Neural cell (in vitro differentiated cells): Measurements from ENCODE around the gene TMOD3. TPM values are rescaled to one million over a fixed set of nuclear protein-coding genes. Genes with fewer than 3 reads are reported as not detected.
A peak's percentile ranks its signal among the peaks of the same experiment; 100 is the strongest.

ENCODE experiments used
- H2AFZ ChIP-seq: fragments of 200-600, 300-800 bp; sonication (generic), shearing (Covaris generic); 2 replicates; pipeline ENCODE4 v1.6.0; 2014; ENCODE audit warnings: low read depth, mild to moderate bottlenecking, antibody characterized with exemption, low read length, moderate library complexity
- H3F3A ChIP-seq: fragments of 200-600 bp; shearing (Covaris generic); 2 replicates; pipeline ENCODE4 v1.6.1; 2016; ENCODE audit warnings: mild to moderate bottlenecking, moderate library complexity, mixed read lengths, antibody characterized with exemption, low read length; ENCODE audit not compliant: insufficient read depth, poor library complexity, severe bottlenecking
- H3K27ac ChIP-seq: fragments of 200-600, 300-800 bp; sonication (generic), shearing (Covaris generic); 2 replicates; pipeline ENCODE4 v1.5.1; 2014; ENCODE audit warnings: mild to moderate bottlenecking, low read length, moderate library complexity
- H3K27me3 ChIP-seq: fragments of 300-800, 200-600 bp; sonication (generic), shearing (Covaris generic); 2 replicates; pipeline ENCODE4 v1.6.0; 2014; ENCODE audit warnings: mild to moderate bottlenecking, low read depth, low read length, moderate library complexity; ENCODE audit not compliant: insufficient read depth
- H3K36me3 ChIP-seq: fragments of 300-800, 200-600 bp; sonication (generic), shearing (Covaris generic); 2 replicates; pipeline ENCODE4 v1.5.1; 2014; ENCODE audit warnings: mild to moderate bottlenecking, antibody characterized with exemption, low read length, moderate library complexity; ENCODE audit not compliant: insufficient read depth
- H3K4me2 ChIP-seq: fragments of 300-800, 200-600 bp; sonication (generic), shearing (Covaris generic); 2 replicates; pipeline ENCODE4 v1.6.0; 2014; ENCODE audit warnings: mild to moderate bottlenecking, low read length
- H3K4me3 ChIP-seq: fragments of 300-800, 200-600 bp; sonication (generic), shearing (Covaris generic); 2 replicates; pipeline ENCODE4 v1.5.1; 2014; ENCODE audit warnings: mild to moderate bottlenecking, low read length, moderate library complexity
- H3K79me2 ChIP-seq: fragments of 200-600 bp; shearing (Covaris generic); replicated peaks from 2 replicates; pipeline ENCODE4 v1.6.0; 2014; ENCODE audit warnings: mild to moderate bottlenecking, low read length, moderate library complexity; ENCODE audit not compliant: insufficient read depth
- H3K9ac ChIP-seq: fragments of 300-800, 200-600 bp; sonication (generic), shearing (Covaris generic); 2 replicates; pipeline ENCODE4 v1.6.1; 2016; ENCODE audit warnings: mild to moderate bottlenecking, low read length, mixed read lengths
- H3K9me2 ChIP-seq: fragments of 200-600 bp; shearing (Covaris generic); 2 replicates; pipeline ENCODE4 v1.6.1; 2016; ENCODE audit warnings: mild to moderate bottlenecking, low read length, mixed read lengths; ENCODE audit not compliant: insufficient read depth
- H3K9me3 ChIP-seq: fragments of 200-600, 300-800 bp; sonication (generic), shearing (Covaris generic); 2 replicates; pipeline ENCODE4 v1.6.1; 2016; ENCODE audit warnings: mild to moderate bottlenecking, mixed run types, low read length, moderate library complexity, mixed read lengths
- H4K20me1 ChIP-seq: fragments of 200-600 bp; shearing (Covaris generic); 2 replicates; pipeline ENCODE4 v1.6.1; 2016; ENCODE audit warnings: mild to moderate bottlenecking, mixed run types; ENCODE audit not compliant: insufficient read depth
- EP300 ChIP-seq: fragments of 450-650 bp; conservative IDR thresholded peaks from 2 replicates; pipeline ENCODE4 v1.6.1; 2014; ENCODE audit warnings: antibody characterized with exemption, mild to moderate bottlenecking, moderate library complexity; ENCODE audit not compliant: poor library complexity, severe bottlenecking
- EZH2 ChIP-seq: fragments of 200-600, 300-800 bp; shearing (Covaris generic), sonication (generic); IDR thresholded peaks from 2 replicates; pipeline ENCODE4 v1.6.1; 2014; ENCODE audit warnings: antibody characterized with exemption, low read length, borderline replicate concordance, mild to moderate bottlenecking; ENCODE audit not compliant: insufficient read depth, poor library complexity, severe bottlenecking
- MXI1 ChIP-seq: fragments of 450-650 bp; conservative IDR thresholded peaks from 2 replicates; pipeline ENCODE4 v1.6.1; 2014; ENCODE audit warnings: antibody characterized with exemption, mild to moderate bottlenecking; ENCODE audit not compliant: poor library complexity, severe bottlenecking
- POLR2AphosphoS5 ChIP-seq: IDR thresholded peaks from 2 replicates; pipeline ENCODE4 v1.6.1; 2012
- RAD21 ChIP-seq: fragments of 450-650 bp; conservative IDR thresholded peaks from 2 replicates; pipeline ENCODE4 v1.6.1; 2014; ENCODE audit warnings: antibody characterized with exemption, mild to moderate bottlenecking, moderate library complexity
- SMC3 ChIP-seq: fragments of 450-650 bp; conservative IDR thresholded peaks from 2 replicates; pipeline ENCODE4 v1.6.1; 2014; ENCODE audit warnings: antibody characterized with exemption, mild to moderate bottlenecking, moderate library complexity; ENCODE audit not compliant: poor library complexity
- TAF1 ChIP-seq: IDR thresholded peaks from 2 replicates; pipeline ENCODE4 v1.6.1; 2012; ENCODE audit warnings: low read depth
- polyA plus RNA-seq: library from polyadenylated mRNA; depleted of rRNA; stranded (reverse); fragments of >200 nt; gene quantifications from 2 replicates; pipeline ENCODE4 v1.2.3, GENCODE V29; 2014
- TF ChIP-seq, protein P1 (sequence below): fragments of 450-650 bp; IDR thresholded peaks from 2 replicates; pipeline ENCODE4 v1.5.1; 2014; ENCODE audit warnings: antibody characterized with exemption, mild to moderate bottlenecking, moderate library complexity; ENCODE audit not compliant: poor library complexity, severe bottlenecking
- TF ChIP-seq, protein P2 (sequence below): IDR thresholded peaks from 2 replicates; pipeline ENCODE4 v1.6.1; 2012; ENCODE audit warnings: borderline replicate concordance

Gene TMOD3
- polyA plus RNA-seq, 1 donor from 2014 or later: 12.6 TPM

DNA sequence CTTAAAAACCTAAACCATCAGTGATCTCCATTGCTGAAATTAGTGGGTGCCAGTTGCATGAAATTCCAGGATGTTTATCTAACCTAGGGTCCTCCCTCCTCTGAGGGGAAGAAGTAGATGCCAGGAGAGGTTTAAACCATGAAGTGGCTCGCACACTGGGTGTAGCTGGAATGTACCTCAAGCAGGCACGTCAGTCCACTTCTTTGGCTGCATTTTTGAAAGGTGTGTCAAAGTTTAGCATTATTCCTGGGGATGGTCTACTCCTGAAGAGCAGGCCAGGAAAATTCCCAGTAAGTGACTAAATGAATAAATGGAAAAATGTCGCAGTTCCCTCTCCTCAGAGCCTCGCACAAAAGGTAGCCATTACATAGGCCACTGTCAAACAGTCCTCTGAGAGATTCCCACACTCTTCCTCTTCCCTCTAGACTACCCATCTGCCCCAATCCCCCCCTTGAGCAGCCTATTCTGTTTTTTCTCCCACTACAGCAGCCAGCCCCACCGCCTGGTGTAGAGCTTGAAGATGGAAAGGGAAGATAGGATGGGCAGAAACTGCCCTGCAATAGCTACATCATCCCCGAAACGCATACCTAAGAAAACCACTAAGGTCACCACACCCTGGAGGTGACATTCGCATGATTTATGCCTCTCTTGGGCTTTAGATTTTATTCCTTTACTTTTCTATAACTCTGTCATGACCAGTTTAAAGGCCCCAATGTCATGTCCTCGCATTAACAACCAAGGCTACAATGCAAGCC is 655 bp upstream of the TMOD3 start:
- H4K20me1 ChIP-seq: no peaks in the 10 kb centered on the region
- no peak overlapping the region for H3K27ac ChIP-seq
- H3F3A ChIP-seq: no peaks in the 10 kb centered on the region
- peaks cover 25% of the 10 kb centered on the region for H3K79me2 ChIP-seq
- peak overlapping the region; percentile 47 for H2AFZ ChIP-seq
- no peaks in the 10 kb centered on the region for H3K27me3 ChIP-seq
- TF ChIP-seq EZH2 (no peak), POLR2AphosphoS5 (no peak), MXI1 (no peak), SMC3 (no peak), EP300 (no peak), TAF1 (no peak), RAD21 (no peak)
- TF ChIP-seq, protein P1, sequence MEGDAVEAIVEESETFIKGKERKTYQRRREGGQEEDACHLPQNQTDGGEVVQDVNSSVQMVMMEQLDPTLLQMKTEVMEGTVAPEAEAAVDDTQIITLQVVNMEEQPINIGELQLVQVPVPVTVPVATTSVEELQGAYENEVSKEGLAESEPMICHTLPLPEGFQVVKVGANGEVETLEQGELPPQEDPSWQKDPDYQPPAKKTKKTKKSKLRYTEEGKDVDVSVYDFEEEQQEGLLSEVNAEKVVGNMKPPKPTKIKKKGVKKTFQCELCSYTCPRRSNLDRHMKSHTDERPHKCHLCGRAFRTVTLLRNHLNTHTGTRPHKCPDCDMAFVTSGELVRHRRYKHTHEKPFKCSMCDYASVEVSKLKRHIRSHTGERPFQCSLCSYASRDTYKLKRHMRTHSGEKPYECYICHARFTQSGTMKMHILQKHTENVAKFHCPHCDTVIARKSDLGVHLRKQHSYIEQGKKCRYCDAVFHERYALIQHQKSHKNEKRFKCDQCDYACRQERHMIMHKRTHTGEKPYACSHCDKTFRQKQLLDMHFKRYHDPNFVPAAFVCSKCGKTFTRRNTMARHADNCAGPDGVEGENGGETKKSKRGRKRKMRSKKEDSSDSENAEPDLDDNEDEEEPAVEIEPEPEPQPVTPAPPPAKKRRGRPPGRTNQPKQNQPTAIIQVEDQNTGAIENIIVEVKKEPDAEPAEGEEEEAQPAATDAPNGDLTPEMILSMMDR: no peak
- TF ChIP-seq, protein P2, sequence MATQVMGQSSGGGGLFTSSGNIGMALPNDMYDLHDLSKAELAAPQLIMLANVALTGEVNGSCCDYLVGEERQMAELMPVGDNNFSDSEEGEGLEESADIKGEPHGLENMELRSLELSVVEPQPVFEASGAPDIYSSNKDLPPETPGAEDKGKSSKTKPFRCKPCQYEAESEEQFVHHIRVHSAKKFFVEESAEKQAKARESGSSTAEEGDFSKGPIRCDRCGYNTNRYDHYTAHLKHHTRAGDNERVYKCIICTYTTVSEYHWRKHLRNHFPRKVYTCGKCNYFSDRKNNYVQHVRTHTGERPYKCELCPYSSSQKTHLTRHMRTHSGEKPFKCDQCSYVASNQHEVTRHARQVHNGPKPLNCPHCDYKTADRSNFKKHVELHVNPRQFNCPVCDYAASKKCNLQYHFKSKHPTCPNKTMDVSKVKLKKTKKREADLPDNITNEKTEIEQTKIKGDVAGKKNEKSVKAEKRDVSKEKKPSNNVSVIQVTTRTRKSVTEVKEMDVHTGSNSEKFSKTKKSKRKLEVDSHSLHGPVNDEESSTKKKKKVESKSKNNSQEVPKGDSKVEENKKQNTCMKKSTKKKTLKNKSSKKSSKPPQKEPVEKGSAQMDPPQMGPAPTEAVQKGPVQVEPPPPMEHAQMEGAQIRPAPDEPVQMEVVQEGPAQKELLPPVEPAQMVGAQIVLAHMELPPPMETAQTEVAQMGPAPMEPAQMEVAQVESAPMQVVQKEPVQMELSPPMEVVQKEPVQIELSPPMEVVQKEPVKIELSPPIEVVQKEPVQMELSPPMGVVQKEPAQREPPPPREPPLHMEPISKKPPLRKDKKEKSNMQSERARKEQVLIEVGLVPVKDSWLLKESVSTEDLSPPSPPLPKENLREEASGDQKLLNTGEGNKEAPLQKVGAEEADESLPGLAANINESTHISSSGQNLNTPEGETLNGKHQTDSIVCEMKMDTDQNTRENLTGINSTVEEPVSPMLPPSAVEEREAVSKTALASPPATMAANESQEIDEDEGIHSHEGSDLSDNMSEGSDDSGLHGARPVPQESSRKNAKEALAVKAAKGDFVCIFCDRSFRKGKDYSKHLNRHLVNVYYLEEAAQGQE: no peak
- no peak overlapping the region for H3K9ac ChIP-seq
- no peak overlapping the region for H3K4me2 ChIP-seq
- H3K9me3 ChIP-seq: no peaks in the 10 kb centered on the region
- peak overlapping the region; percentile 91 for H3K4me3 ChIP-seq
- no peaks in the 10 kb centered on the region for H3K36me3 ChIP-seq
- H3K9me2 ChIP-seq: no peaks in the 10 kb centered on the region

DNA sequence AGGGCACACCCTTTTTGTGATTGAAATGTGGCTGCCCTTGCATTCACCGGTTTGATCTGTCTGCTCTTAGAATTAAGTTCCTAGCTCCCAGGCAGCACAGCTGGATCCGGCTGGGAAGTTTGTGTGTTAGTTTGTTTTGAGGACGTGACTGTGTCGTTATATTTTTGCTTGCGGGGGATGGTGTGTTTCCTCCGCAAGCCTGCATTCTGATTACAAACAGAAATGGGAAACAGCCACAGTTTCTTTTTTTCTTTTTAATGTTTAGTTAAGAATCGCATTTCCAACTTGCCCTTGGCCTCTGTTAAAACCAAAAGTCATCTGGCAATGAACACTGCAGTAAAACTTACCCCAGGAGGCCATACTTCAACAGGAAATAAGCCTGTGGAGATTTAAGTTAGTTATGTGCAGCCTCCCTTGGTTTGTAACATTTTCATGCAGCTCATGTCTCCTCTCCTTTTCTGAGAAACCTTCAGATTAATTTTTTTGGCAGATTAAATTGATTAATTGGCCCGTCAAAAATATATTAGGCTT is 888 bp downstream of the TMOD3 start:
- Histone ChIP-seq H3K4me2 (peak overlapping the region; percentile 69), H3F3A (no peaks in the 10 kb centered on the region), H3K27me3 (no peaks in the 10 kb centered on the region), H3K36me3 (no peaks in the 10 kb centered on the region), H3K4me3 (peak overlapping the region; percentile 91), H3K9ac (peak overlapping the region; percentile 64), H2AFZ (peak overlapping the region; percentile 47), H3K9me2 (no peaks in the 10 kb centered on the region), H4K20me1 (no peaks in the 10 kb centered on the region), H3K79me2 (peaks cover 28% of the 10 kb centered on the region), H3K27ac (no peak overlapping the region), H3K9me3 (no peaks in the 10 kb centered on the region)
- TF ChIP-seq POLR2AphosphoS5: no peak
- TF ChIP-seq EZH2: no peak
- no peak for TF ChIP-seq SMC3
- no peak for TF ChIP-seq RAD21
- no peak for TF ChIP-seq TAF1
- TF ChIP-seq, protein P1: no peak
- no peak for TF ChIP-seq EP300
- TF ChIP-seq, protein P2: no peak
- TF ChIP-seq MXI1: no peak
